ENCODE measurements around the gene GOLGA1. TPM values are rescaled to one million over a fixed set of nuclear protein-coding genes. Genes with fewer than 3 reads are reported as not detected.

The GOLGA1 gene
- total and polyA plus RNA-seq, 9 of the 15 experiments (the other 6 are each of a cell fraction or from before 2014, with no cell fraction given) = 2.9 to 15.9 (median 8.5) TPM

DNA sequence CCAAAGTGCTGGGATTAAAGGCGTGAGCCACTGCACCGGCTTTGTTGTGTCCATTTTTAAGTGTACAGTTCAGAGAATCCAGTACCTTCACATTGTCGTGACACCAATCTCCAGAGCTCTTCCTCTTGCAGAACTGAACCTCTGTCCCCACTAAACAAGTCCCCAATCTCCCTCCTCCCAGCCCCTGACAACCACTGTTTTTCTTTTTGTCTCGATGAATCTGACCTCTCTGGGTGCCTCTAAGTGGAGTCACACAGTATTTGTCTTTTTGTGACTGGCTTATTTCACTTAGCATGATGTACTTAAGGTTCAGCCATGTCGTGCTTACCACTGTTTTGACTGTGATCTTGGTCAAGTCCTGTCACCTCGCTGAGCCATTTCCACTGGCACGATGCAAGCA is 86.1 kb downstream of the GOLGA1 start:
- Histone ChIP-seq H3K4me3 (no peak overlapping the region), H4K20me1 (replicated peaks; ENCODE audit: control insufficient read depth, insufficient read depth, low read length) (peaks cover 37% of the 10 kb centered on the region), H3K79me2 (ENCODE audit: control insufficient read depth, insufficient read depth, low read length) (peaks cover 19% of the 10 kb centered on the region), H3K27ac (ENCODE audit: extremely low read depth, low read depth, low read length) (0 out of 3 replicates have a peak overlapping the region, but pooled peaks have one; percentile 0), H2AFZ (ENCODE audit: low read depth, low read length) (no peak overlapping the region), H3K9me1 (ENCODE audit: control insufficient read depth, insufficient read depth, low read length) (peaks cover 14% of the 10 kb centered on the region), H3K27me3 (ENCODE audit: control insufficient read depth in 2 of 2, insufficient read depth in 2 of 2, low read length in 2 of 2) (no peaks in the 10 kb centered on the region), H3K9me3 (replicated peaks; ENCODE audit: control insufficient read depth, insufficient read depth, low read depth, low read length) (no peaks in the 10 kb centered on the region), H3K4me2 (ENCODE audit: insufficient read depth, low read length) (no peak overlapping the region), H3K4me1 (replicated peaks in 1 of 2; ENCODE audit: control insufficient read depth in 2 of 2, insufficient read depth in 2 of 2, low read length in 2 of 2) (peaks cover 5 to 65% of the 10 kb centered on the region in 2 experiments; a peak in 4 of 5 replicates), H3K36me3 (ENCODE audit: control insufficient read depth, insufficient read depth, low read length) (peaks cover 37% of the 10 kb centered on the region), H3K9ac (ENCODE audit: insufficient read depth in 1 of 2, low read depth in 2 of 2, low read length in 2 of 2) (no peak overlapping the region)
- ChIA-PET CTCF (ENCODE audit: low intra/inter-chr PET ratio) (interaction anchor here (6.3 kb wide), 1 partner anchor 82 kb away, joined by 209 read pairs; the partner anchor contains the start of gene NR6A1), POLR2A (interaction anchor here (0.6 to 5.1 kb wide), 7 partner anchors 12 to 112 kb away, joined by 3 to 64 read pairs (median 3); partner anchors contain the start of genes NR6A1 and OLFML2A)
- ATAC-seq (no peak), FAIRE-seq (peak; percentile 69), DNase-seq (ENCODE audit: extremely low read depth in 1 of 4, low spot score in 3 of 4) (no peak)
- TF ChIP-seq ZNF263 (CRISPR knock-in tag; IDR thresholded peaks at IDR 0.05; ENCODE audit: borderline replicate concordance) = peak; percentile 64; the same call in 1 of the 2 replicates
- TF ChIP-seq ASH1L (IDR thresholded peaks at IDR 0.05; ENCODE audit: borderline replicate concordance, low read depth, partially characterized antibody) = no peak
- TF ChIP-seq ESRRA (IDR thresholded peaks at IDR 0.05; ENCODE audit: borderline replicate concordance, low read depth) = no peak
- BruUV-seq (replicated peaks) = no TSS peak
- in situ Hi-C loops (cut with MboI) (loop anchor here (5.0 kb wide), 2 partner anchors 83 to 517 kb away; partner anchors contain the start of gene NR6A1), intact Hi-C loops (cut with micrococcal nuclease) (loop anchor here (5.0 kb wide), 3 partner anchors 37 to 517 kb away; no protein-coding TSS in a partner anchor)
- WGBS (ENCODE audit: insufficient coverage, low coverage, missing lambda C conversion rate) = 20% methylated on average over 7 of the region's 7 CpGs

DNA sequence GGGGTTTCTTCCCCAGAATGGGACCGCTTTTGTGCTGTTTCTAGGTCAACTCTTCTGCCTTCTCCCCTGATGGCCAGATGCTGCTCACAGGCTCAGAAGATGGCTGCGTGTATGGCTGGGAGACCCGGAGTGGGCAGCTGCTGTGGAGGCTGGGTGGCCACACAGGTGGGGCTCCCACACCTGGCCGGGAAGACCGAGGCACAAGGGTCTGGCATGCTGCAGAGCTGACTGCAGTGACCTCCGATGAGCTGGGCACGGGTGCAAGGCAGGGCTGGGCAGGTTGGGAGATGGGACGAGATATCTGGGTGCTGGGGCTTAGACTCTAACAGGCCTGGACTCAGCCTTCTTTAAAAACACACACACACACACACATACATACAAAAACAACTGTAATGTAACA is 86.7 kb downstream of the GOLGA1 start:
- Histone ChIP-seq H3K4me1 (replicated peaks in 1 of 2; ENCODE audit: control insufficient read depth in 2 of 2, insufficient read depth in 2 of 2, low read length in 2 of 2) (peaks cover 3 to 58% of the 10 kb centered on the region in 2 experiments; a peak in 4 of 5 replicates), H4K20me1 (replicated peaks; ENCODE audit: control insufficient read depth, insufficient read depth, low read length) (peaks cover 31% of the 10 kb centered on the region), H3K9ac (ENCODE audit: insufficient read depth in 1 of 2, low read depth in 2 of 2, low read length in 2 of 2) (peak overlapping the region in 1 of 2 experiments; percentile 93; a peak in 1 of 4 replicates), H3K27ac (ENCODE audit: extremely low read depth, low read depth, low read length) (no peak overlapping the region), H2AFZ (ENCODE audit: low read depth, low read length) (0 out of 2 replicates have a peak overlapping the region, but pooled peaks have one; percentile 96), H3K36me3 (ENCODE audit: control insufficient read depth, insufficient read depth, low read length) (peaks cover 31% of the 10 kb centered on the region), H3K9me1 (ENCODE audit: control insufficient read depth, insufficient read depth, low read length) (peaks cover 12% of the 10 kb centered on the region), H3K4me3 (no peak overlapping the region), H3K9me3 (replicated peaks; ENCODE audit: control insufficient read depth, insufficient read depth, low read depth, low read length) (no peaks in the 10 kb centered on the region), H3K4me2 (ENCODE audit: insufficient read depth, low read length) (no peak overlapping the region), H3K27me3 (ENCODE audit: control insufficient read depth in 2 of 2, insufficient read depth in 2 of 2, low read length in 2 of 2) (no peaks in the 10 kb centered on the region), H3K79me2 (ENCODE audit: control insufficient read depth, insufficient read depth, low read length) (peaks cover 12% of the 10 kb centered on the region)
- ATAC-seq (no peak), FAIRE-seq (no peak), DNase-seq (ENCODE audit: extremely low read depth in 1 of 4, low spot score in 3 of 4) (no peak)
- WGBS (ENCODE audit: insufficient coverage, low coverage, missing lambda C conversion rate) = 66% methylated on average over 6 of the region's 8 CpGs
- POLR2A ChIA-PET = interaction anchor here (1.0 to 5.1 kb wide), 6 partner anchors 12 to 82 kb away, joined by 3 to 64 read pairs (median 5); partner anchors contain the start of gene NR6A1
- BruUV-seq (replicated peaks) = no TSS peak
- in situ Hi-C loops (cut with MboI) (loop anchor here (5.0 kb wide), 2 partner anchors 82 to 518 kb away; partner anchors contain the start of gene NR6A1), intact Hi-C loops (cut with micrococcal nuclease) (loop anchor here (5.0 kb wide), 2 partner anchors 237 to 518 kb away; no protein-coding TSS in a partner anchor)
- CTCF ChIA-PET (ENCODE audit: low intra/inter-chr PET ratio) = interaction anchor here (1.0 to 6.3 kb wide), 3 partner anchors 60 to 141 kb away, joined by 4 to 209 read pairs (median 25); partner anchors contain the start of gene NR6A1
- TF ChIP-seq, protein P1, sequence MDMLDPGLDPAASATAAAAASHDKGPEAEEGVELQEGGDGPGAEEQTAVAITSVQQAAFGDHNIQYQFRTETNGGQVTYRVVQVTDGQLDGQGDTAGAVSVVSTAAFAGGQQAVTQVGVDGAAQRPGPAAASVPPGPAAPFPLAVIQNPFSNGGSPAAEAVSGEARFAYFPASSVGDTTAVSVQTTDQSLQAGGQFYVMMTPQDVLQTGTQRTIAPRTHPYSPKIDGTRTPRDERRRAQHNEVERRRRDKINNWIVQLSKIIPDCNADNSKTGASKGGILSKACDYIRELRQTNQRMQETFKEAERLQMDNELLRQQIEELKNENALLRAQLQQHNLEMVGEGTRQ (CRISPR knock-in tag; IDR thresholded peaks at IDR 0.05) = no peak
- TF ChIP-seq ZNF124 (CRISPR knock-in tag; IDR thresholded peaks at IDR 0.05) = no peak
- no peak for TF ChIP-seq TAF9B (IDR thresholded peaks at IDR 0.05; ENCODE audit: partially characterized antibody)
- TF ChIP-seq LCOR (CRISPR knock-in tag; IDR thresholded peaks at IDR 0.05) = no peak
- TF ChIP-seq PRMT5 (CRISPR knock-in tag; IDR thresholded peaks at IDR 0.05) = no peak
- TF ChIP-seq, protein P2, sequence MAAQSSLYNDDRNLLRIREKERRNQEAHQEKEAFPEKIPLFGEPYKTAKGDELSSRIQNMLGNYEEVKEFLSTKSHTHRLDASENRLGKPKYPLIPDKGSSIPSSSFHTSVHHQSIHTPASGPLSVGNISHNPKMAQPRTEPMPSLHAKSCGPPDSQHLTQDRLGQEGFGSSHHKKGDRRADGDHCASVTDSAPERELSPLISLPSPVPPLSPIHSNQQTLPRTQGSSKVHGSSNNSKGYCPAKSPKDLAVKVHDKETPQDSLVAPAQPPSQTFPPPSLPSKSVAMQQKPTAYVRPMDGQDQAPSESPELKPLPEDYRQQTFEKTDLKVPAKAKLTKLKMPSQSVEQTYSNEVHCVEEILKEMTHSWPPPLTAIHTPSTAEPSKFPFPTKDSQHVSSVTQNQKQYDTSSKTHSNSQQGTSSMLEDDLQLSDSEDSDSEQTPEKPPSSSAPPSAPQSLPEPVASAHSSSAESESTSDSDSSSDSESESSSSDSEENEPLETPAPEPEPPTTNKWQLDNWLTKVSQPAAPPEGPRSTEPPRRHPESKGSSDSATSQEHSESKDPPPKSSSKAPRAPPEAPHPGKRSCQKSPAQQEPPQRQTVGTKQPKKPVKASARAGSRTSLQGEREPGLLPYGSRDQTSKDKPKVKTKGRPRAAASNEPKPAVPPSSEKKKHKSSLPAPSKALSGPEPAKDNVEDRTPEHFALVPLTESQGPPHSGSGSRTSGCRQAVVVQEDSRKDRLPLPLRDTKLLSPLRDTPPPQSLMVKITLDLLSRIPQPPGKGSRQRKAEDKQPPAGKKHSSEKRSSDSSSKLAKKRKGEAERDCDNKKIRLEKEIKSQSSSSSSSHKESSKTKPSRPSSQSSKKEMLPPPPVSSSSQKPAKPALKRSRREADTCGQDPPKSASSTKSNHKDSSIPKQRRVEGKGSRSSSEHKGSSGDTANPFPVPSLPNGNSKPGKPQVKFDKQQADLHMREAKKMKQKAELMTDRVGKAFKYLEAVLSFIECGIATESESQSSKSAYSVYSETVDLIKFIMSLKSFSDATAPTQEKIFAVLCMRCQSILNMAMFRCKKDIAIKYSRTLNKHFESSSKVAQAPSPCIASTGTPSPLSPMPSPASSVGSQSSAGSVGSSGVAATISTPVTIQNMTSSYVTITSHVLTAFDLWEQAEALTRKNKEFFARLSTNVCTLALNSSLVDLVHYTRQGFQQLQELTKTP (IDR thresholded peaks at IDR 0.05; ENCODE audit: low read depth in 1 of 2, partially characterized antibody in 2 of 2) = no peak
- no peak for TF ChIP-seq ZNF507 (tag; conservative IDR thresholded peaks at IDR 0.05)
